GM12892 (cell line): ENCODE data around the gene FANCM.

Experiments
- POLR2A ChIP-seq: IDR thresholded peaks from 2 replicates; pipeline ENCODE4 v1.6.1; 2011; ENCODE audit warnings: low read depth, low read length, control low read depth
- POLR2AphosphoS5 ChIP-seq: IDR thresholded peaks from 2 replicates; pipeline ENCODE4 v1.6.1; 2011; ENCODE audit warnings: low read depth, low read length, control low read depth

- TF ChIP-seq POLR2AphosphoS5 = no peak
- no peak for TF ChIP-seq POLR2A
Measured at GRCh38 chr14:45133683-45134050, 2.1 kb upstream of the FANCM start.
